ENCODE measurements around the gene IKZF4. TPM values are rescaled to one million over a fixed set of nuclear protein-coding genes. Genes with fewer than 3 reads are reported as not detected.
"Not testable (repeated sequence)": the region's sequence is repeated elsewhere in the genome, so short reads cannot be mapped to it uniquely, and the experiment has no call there.

IKZF4 gene
- total RNA-seq, 3 donors from 2014 or later: 9.4 to 14.6 (median 10.5) TPM

DNA sequence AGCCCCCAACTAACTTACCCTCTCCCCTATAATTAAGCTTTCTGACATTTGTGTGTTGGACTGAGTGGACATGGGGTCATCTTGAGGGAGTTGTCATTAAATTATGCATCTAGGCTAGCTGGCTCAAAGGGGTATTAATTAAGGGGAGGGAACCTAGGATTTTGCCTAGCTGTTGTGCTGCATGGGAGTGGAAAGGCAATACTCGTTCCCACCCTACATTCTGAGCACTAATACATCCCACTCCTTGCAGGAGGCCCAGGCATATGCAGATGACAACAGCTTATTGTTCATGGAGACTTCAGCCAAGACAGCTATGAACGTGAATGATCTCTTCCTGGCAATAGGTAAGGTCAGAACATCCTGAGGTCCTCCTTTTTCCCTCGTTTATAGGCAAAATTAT lies 29.7 kb upstream of the IKZF4 start:
- Mint-ChIP-seq H3K4me1 (ENCODE audit: low read depth) (peaks cover 2% of the 10 kb centered on the region), H3K27me3 (ENCODE audit: low read depth) (peaks cover under 1% of the 10 kb centered on the region), H3K4me3 (no peak overlapping the region), H3K9me3 (no peaks in the 10 kb centered on the region), H3K36me3 (ENCODE audit: insufficient read depth) (peaks cover 30% of the 10 kb centered on the region)
- DNase-seq (no peak), ATAC-seq (no peak)

DNA sequence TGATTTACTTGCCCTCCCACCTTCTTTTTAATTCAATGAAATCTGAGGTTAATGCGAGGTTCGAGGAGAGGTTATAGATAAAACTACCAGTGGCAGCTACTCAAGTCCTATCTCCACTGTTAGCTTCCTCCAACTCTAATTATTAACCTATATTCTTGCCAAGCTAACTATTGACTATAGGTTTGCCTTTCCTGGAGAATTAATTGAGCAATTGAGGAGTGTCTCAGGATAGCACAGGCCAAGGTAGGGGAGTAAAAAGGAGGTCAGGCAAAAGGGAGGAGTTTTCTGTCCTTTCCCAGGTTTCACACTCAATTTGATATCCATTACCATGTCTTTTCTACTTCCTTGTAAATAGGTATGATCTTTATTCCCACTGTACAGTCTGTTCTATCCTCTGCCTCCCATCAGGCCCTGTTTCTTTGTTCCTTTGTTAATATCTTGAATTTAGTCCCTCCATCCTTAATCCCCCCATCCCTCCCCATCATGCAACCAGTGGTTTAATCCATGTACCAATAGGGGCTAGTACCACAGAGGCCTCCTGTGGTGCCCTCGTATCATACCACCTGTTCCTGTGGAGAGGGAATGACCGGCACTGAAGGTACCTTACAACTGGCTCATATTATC lies 27.5 kb upstream of the IKZF4 start:
- H3K4me3 Mint-ChIP-seq: no peak overlapping the region
- H3K9me3 Mint-ChIP-seq: no peaks in the 10 kb centered on the region
- no peak for DNase-seq
- peaks cover 30% of the 10 kb centered on the region for H3K36me3 Mint-ChIP-seq (ENCODE audit: insufficient read depth)
- H3K27me3 Mint-ChIP-seq (ENCODE audit: low read depth): peaks cover 10% of the 10 kb centered on the region
- H3K4me1 Mint-ChIP-seq (ENCODE audit: low read depth): peaks cover 15% of the 10 kb centered on the region
- no peak for ATAC-seq

DNA sequence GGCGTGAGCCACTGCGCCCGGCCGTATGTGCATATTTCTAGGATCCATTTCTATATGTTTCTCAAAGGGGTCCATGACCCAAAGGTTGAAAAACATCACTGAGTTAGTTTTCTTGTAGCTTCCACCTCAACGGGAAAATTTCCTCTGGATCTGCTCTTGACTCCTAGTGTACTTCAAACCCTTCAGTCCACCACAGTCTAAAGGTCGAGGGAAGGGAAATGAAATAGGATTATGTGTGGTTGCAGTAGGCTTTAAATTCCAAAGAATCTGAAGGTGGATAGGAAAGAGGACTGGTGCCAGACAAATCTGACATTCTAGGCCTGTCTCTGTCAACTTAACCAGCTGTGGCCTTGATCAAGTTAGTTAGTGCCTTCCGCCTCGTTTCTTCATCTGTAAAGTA lies 25.5 kb upstream of the IKZF4 start:
- no peaks in the 10 kb centered on the region for H3K9me3 Mint-ChIP-seq
- ATAC-seq (no peak), DNase-seq (no peak)
- H3K27me3 Mint-ChIP-seq (ENCODE audit: low read depth): peaks cover 10% of the 10 kb centered on the region
- peaks cover 15% of the 10 kb centered on the region for H3K4me1 Mint-ChIP-seq (ENCODE audit: low read depth)
- no peak overlapping the region for H3K4me3 Mint-ChIP-seq
- peaks cover 21% of the 10 kb centered on the region for H3K36me3 Mint-ChIP-seq (ENCODE audit: insufficient read depth)

DNA sequence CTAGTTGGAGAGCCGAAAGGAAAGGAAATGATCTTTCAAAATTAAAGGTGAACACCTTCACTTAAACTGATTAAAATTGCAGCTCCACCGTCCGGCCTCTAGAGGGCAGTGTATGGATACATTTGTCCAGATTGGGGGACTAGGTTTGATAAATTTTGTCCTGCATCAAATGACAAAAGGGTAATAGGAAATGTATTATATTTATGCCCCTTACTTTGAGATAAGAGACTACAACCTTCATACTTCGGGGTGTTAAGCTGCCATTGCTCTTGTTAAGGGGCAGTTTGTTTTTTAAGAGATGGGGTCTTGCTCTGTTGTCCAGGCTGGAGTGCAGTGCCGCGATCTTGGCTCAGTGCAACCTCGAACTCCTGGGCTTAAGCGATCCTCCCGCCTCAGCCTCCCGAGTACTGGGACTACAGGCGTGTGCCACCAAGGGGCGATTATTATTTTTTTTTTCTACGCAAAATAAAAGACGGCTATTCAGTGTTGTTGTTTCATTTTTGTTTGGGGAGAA lies 24.6 kb upstream of the IKZF4 start:
- peak overlapping the region; percentile 49 for H3K4me3 Mint-ChIP-seq
- DNase-seq (peak; percentile 58), ATAC-seq (peak; percentile 67 to 72)
- peaks cover 15% of the 10 kb centered on the region for H3K4me1 Mint-ChIP-seq (ENCODE audit: low read depth)
- peaks cover 13% of the 10 kb centered on the region for H3K36me3 Mint-ChIP-seq (ENCODE audit: insufficient read depth)
- peaks cover 10% of the 10 kb centered on the region for H3K27me3 Mint-ChIP-seq (ENCODE audit: low read depth)
- H3K9me3 Mint-ChIP-seq: no peaks in the 10 kb centered on the region

DNA sequence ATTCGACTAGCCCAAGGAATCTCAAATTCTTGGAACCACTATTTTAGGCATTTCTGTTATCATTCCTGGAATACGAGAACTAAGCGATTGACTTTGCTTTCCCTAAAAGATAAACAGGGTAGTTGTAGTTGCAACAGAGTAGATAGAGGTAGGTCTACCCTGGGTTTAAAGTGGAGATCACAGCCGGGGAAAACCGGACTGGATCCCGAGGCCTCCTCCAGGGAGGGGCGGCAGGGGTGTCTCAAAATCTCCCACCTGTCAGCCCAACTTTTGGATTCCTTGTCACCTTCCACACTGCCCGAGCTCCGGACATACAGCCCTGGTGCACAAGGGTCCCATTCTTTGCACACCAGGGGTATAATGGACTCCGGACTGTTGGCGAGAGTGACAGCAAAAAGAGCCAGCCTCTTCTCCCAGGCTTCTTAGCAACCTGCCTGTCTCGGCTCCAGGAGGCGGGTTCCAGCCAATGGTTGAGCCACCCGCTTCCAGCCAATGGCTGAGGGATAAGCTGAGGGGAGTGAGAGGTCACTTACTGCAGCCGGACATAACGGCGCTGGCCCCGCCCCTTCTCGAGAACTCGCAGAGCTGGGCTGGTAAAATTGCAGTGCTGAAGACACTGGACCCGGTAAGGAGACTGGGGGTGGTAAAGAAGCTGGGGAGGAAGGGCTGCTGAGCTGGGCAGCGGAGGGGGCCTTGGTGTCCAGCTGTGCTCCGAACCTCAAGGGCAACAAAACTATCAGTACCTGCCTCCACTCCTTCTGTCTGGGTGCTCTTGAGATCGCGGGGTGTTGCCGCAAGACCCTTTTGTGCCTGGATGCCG lies 23.9 kb upstream of the IKZF4 start, which contains the start of gene SUOX:
Gene SUOX, plus strand, starts transcription at position 562 of the 820 bp plus-strand sequence. CDS start 4,946 bp downstream, outside the sequence.
- peaks cover 15% of the 10 kb centered on the region for H3K4me1 Mint-ChIP-seq (ENCODE audit: low read depth)
- DNase-seq (no peak), ATAC-seq (peak; percentile 64 to 75)
- H3K9me3 Mint-ChIP-seq: no peaks in the 10 kb centered on the region
- H3K4me3 Mint-ChIP-seq: peak within 1 kb of the TSS; percentile 49
- peaks cover 9% of the 10 kb centered on the region for H3K36me3 Mint-ChIP-seq (ENCODE audit: insufficient read depth)
- H3K27me3 Mint-ChIP-seq (ENCODE audit: low read depth): peaks cover 10% of the 10 kb centered on the region

DNA sequence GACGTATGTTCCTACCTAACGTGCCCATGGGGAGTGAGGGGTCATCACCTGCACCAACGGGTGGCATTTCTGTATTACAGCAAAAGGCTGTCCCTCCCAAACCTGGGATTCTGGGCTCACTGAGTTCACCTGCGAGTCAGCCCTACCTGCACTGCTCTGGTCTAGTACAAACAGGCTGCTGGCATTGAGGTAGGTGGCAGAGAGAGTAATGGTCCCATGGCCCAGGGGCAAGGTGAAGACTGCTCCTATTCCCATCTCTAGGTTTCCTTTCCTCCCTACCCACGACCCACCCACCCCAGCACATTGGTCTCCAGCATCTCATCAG lies 23.3 kb upstream of the IKZF4 start:
- peak in 1 of 2 donors; percentile 15 for ATAC-seq
- peaks cover 15% of the 10 kb centered on the region for H3K4me1 Mint-ChIP-seq (ENCODE audit: low read depth)
- no peak for DNase-seq
- no peaks in the 10 kb centered on the region for H3K9me3 Mint-ChIP-seq
- H3K4me3 Mint-ChIP-seq: peak overlapping the region; percentile 37
- H3K36me3 Mint-ChIP-seq (ENCODE audit: insufficient read depth): peaks cover 3% of the 10 kb centered on the region
- peaks cover 10% of the 10 kb centered on the region for H3K27me3 Mint-ChIP-seq (ENCODE audit: low read depth)

DNA sequence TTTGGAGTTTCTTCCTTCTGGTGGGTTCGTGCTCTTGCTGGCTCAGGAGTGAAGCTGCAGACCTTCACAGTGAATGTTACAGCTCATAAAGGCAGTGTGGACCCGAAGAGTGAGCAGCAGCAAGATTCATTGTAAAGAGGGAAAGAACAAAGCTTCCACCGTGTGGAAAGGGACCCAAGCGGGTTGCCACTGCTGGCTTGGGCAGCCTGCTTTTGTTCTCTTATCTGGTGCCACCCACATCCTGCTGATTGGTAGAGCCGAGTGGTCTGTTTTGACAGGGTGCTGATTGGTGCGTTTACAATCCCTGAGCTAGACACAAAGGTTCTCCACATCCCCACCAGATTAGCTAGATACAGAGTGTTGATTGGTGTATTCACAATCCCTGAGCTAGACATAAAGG lies 21.3 kb upstream of the IKZF4 start:
- not testable (repeated sequence) for ATAC-seq; H3K36me3 Mint-ChIP-seq (ENCODE audit: insufficient read depth); H3K9me3 Mint-ChIP-seq; DNase-seq; H3K4me3 Mint-ChIP-seq; H3K27me3 Mint-ChIP-seq (ENCODE audit: low read depth)
- peaks cover 15% of the 10 kb centered on the region for H3K4me1 Mint-ChIP-seq (ENCODE audit: low read depth)

DNA sequence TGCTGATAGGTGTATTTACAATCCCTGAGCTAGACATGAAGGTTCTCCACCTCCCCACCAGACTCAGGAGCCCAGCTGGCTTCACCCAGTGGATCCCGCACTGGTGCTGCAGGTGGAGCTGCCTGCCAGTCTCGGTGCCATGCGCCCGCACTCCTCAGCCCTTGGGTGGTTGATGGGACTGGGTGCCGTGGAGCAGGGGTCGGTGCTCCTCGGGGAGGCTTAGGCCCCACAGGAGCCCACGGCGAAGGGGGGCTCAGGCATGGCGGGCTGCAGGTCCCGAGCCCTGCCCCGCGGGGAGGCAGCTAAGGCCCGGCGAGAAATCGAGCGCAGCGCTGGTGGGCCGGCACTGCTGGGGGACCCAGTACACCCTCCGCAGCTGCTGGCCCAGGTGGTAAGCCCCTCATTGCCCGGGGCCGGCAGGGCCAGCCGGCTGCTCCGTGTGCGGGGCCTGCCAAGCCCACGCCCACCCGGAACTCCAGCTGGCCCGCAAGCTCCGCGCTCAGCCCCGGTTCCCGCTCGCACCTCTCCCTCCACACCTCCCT lies 20.8 kb upstream of the IKZF4 start:
- ATAC-seq; H3K4me3 Mint-ChIP-seq; H3K27me3 Mint-ChIP-seq (ENCODE audit: low read depth); DNase-seq; H3K36me3 Mint-ChIP-seq (ENCODE audit: insufficient read depth); H3K9me3 Mint-ChIP-seq: not testable (repeated sequence)
- peaks cover 15% of the 10 kb centered on the region for H3K4me1 Mint-ChIP-seq (ENCODE audit: low read depth)

DNA sequence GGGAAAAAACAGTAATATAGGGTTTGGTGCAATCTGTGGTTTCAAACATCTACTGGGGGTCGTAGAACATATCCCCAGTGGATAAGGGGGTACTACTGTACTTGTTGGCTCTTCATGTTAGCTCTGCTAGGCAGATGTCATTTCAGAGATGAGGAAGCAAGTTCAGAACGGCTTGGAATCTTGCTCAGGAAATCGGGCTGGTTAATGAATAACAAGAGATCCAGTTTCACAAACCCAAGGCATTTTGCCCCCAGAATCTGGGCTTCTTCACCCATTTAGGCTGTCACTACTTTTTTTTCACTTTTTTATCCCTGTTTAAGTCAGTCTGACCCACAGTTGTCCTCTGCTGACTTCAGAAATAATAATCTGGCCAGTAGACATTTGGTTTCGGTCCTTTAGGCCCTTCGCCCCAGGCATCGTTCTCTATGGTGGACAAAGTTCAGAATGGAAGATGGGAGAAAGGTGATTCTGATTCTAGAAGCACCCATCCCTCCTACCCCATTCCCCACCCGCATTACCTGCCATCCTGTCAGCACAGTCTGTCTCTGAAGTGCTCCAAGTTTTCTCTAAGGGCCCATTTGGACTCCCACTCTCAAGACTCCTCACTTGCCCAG lies 19.2 kb upstream of the IKZF4 start:
- DNase-seq: no peak
- no peak for ATAC-seq
- Mint-ChIP-seq H3K36me3 (ENCODE audit: insufficient read depth) (no peaks in the 10 kb centered on the region), H3K4me1 (ENCODE audit: low read depth) (peaks cover 14% of the 10 kb centered on the region), H3K27me3 (ENCODE audit: low read depth) (peaks cover 6% of the 10 kb centered on the region), H3K9me3 (no peaks in the 10 kb centered on the region), H3K4me3 (no peak overlapping the region)

DNA sequence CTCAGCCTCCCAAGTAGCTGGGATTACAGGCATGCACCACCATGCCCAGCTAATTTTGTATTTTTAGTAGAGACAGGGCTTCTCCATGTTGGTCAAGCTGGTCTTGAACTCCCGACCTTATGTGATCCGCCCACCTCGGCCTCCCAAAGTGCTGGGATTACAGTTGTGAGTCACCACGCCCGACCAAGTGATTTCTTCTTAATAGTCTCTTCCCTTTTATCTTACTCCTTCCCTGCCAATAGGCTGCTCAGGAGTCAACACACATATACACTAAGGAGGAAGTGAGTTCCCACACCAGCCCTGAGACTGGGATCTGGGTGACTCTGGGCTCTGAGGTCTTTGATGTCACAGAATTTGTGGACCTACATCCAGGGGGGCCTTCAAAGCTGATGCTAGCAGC lies 17.5 kb upstream of the IKZF4 start:
- not testable (repeated sequence) for ATAC-seq; DNase-seq; H3K27me3 Mint-ChIP-seq (ENCODE audit: low read depth); H3K36me3 Mint-ChIP-seq (ENCODE audit: insufficient read depth); H3K9me3 Mint-ChIP-seq; H3K4me3 Mint-ChIP-seq
- H3K4me1 Mint-ChIP-seq (ENCODE audit: low read depth): peaks cover 16% of the 10 kb centered on the region

DNA sequence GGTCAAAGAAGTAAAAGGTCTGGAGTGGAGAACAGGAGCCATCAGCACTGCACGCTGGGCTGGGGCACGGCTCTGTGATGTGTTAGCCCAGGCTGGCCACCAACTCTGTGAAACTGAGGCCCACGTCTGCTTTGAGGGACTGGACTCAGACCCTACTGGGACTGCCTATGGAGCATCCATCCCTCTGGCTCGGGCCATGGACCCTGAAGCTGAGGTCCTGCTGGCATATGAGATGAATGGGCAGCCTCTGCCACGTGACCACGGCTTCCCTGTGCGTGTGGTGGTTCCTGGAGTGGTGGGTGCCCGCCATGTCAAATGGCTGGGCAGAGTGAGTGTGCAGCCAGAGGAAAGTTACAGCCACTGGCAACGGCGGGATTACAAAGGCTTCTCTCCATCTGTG lies 16.6 kb upstream of the IKZF4 start:
- Mint-ChIP-seq H3K9me3 (no peaks in the 10 kb centered on the region), H3K36me3 (ENCODE audit: insufficient read depth) (no peaks in the 10 kb centered on the region), H3K27me3 (ENCODE audit: low read depth) (no peaks in the 10 kb centered on the region), H3K4me1 (ENCODE audit: low read depth) (peaks cover 21% of the 10 kb centered on the region), H3K4me3 (no peak overlapping the region)
- no peak for ATAC-seq
- DNase-seq: no peak

DNA sequence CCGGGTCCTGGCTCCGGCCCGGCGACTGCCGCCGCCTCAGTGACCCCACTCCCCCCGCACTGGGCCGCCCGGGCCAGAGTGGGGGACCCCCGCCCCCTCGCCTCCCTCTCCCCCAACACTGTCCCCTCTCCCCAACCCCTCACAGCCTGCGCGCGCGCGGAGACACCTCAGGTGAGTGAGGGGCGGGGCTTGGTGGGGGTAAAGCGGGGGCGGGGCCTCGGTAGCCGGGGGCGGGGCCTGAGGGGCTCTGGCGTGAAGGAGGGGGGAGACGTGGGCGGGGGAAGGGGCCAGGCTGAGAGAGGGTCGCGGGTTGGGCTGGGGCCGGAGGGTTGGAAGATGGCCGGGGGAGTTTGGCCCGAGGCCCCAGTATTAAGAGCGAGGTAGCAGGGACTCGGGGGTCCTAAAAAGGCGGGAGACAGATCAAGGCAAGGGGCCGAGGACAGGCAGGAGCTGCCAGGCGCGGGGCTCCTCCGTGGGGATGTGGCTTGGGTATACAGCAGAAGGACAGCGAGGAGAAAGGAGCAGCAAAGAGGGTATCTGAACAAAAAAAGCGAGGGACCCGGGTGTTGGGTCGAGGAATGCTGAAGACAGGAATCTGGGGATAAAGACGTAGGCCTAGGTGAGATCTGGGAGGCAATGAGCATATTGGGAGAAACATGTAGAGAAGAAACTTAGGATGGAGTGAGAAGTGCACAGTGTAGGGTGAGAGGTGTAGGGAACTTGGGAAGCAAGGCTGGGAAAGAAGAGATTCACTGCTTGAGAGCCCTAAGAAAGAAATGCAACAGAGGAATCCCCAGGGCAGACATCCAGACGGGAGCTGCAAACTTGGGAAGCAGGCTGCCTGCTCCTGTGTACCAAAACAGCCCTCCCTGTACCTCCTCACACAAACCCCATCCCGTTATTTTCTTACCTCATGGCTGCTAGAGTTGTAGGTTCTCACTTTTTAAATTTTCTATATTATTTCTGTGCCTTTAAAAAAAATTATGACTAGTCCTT lies 13.0 kb upstream of the IKZF4 start:
- no peaks in the 10 kb centered on the region for H3K36me3 Mint-ChIP-seq (ENCODE audit: insufficient read depth)

DNA sequence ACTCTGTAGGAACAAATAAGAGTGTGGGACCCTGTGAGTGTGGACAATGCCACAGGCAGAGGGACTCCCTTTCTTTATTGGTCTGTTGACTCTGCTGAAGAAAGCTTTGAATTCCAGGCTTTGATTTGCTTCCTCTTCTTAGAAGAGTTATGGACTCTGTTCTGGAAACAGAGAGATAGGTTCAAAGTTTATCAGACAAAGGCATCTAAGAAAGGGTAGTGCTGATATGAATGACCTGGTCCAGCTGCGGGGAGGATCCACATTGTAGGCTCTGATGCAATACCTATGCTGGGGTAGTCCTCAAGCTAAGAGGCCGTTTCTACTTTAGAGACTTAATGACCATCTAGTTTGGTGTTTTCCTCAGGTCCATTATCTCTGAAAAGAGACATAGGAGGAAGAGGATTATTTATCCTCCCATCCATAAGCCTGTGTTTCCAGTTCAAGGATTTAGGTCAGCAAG lies 10.7 kb upstream of the IKZF4 start:
- Mint-ChIP-seq H3K36me3 (ENCODE audit: insufficient read depth) (no peaks in the 10 kb centered on the region), H3K4me3 (no peak overlapping the region), H3K9me3 (no peaks in the 10 kb centered on the region), H3K4me1 (ENCODE audit: low read depth) (peaks cover 21% of the 10 kb centered on the region), H3K27me3 (ENCODE audit: low read depth) (no peaks in the 10 kb centered on the region)
- DNase-seq (no peak), ATAC-seq (no peak)

More for the DNA sequence above, 13.0 kb upstream of the IKZF4 start:
- H3K9me3 Mint-ChIP-seq: no peaks in the 10 kb centered on the region
- no peaks in the 10 kb centered on the region for H3K27me3 Mint-ChIP-seq (ENCODE audit: low read depth)
- ATAC-seq (peak; percentile 75 to 81), DNase-seq (peak; percentile 68)
- H3K4me3 Mint-ChIP-seq: peak overlapping the region; percentile 85
- H3K4me1 Mint-ChIP-seq (ENCODE audit: low read depth): peaks cover 21% of the 10 kb centered on the region
